Metanephros (tissue), 1 donor: ENCODE measurements around the gene FADS6. TPM values are rescaled to one million over a fixed set of nuclear protein-coding genes. Genes with fewer than 3 reads are reported as not detected.

ENCODE experiments used
- total RNA-seq: library from RNA; depleted of rRNA; stranded (reverse); fragments of >200 nt; gene quantifications from one replicate; pipeline ENCODE4 v1.2.3, GENCODE V29; 2014

The FADS6 gene
- total RNA-seq, result 0.64 TPM

GRCh38 chr17:74892974-74893911 is at the start of gene FADS6:
TSS of gene FADS6 (minus strand) at chr17:74893633. CDS start at chr17:74893595, 38 bp downstream.

GRCh38 chr17:74935585-74936469 is 42.4 kb upstream of the FADS6 start, which contains the start of gene OTOP3:
TSS of gene OTOP3 (plus strand) at chr17:74935898. CDS start at chr17:74935922, 24 bp downstream.

GRCh38 chr17:74924250-74924948 is 31.0 kb upstream of the FADS6 start, which contains the start of gene OTOP2:
TSS of gene OTOP2 (plus strand) at chr17:74924273. CDS start at chr17:74924633, 360 bp downstream.

GRCh38 chr17:74922694-74923537 is 29.5 kb upstream of the FADS6 start, which contains the start of gene USH1G:
TSS of gene USH1G (minus strand) at chr17:74923255. CDS start at chr17:74923073, 182 bp downstream.

GRCh38 chr17:74872313-74873036 is 21.0 kb downstream of the FADS6 start, which contains the start of gene FDXR:
TSS of gene FDXR (minus strand) at chr17:74872994. CDS start at chr17:74872944, 50 bp downstream.

GRCh38 chr17:74859459-74860228 is 33.8 kb downstream of the FADS6 start, which contains the start of gene GRIN2C:
TSS of gene GRIN2C (minus strand) at chr17:74859885. CDS start at chr17:74855092, 4,793 bp downstream.

Other genes with a start within 250 kb of the FADS6 start
- 3.0 TPM for gene CD300LF, start 180.7 kb downstream of the FADS6 start, total RNA-seq
- 3.0 TPM for gene RAB37, start 156.4 kb downstream of the FADS6 start, total RNA-seq
- 48.7 TPM for gene NHERF1, start 145.0 kb downstream of the FADS6 start, total RNA-seq
- gene NAT9, start 117.3 kb downstream of the FADS6 start, total RNA-seq, result 33.6 TPM
- gene GRIN2C, start 33.7 kb downstream of the FADS6 start, total RNA-seq, result 1.2 TPM
- 7.5 TPM for gene FDXR, start 20.6 kb downstream of the FADS6 start, total RNA-seq
- 0.64 TPM for gene USH1G, start 29.6 kb upstream of the FADS6 start, total RNA-seq
- not detected for gene OTOP2, start 30.6 kb upstream of the FADS6 start, total RNA-seq
- gene OTOP3, start 42.3 kb upstream of the FADS6 start, total RNA-seq, result not detected
- 13.1 TPM for gene HID1, start 79.1 kb upstream of the FADS6 start, total RNA-seq
- gene CDR2L, start 94.0 kb upstream of the FADS6 start, total RNA-seq, result 8.2 TPM
- gene MRPL58, start 119.0 kb upstream of the FADS6 start, total RNA-seq, result 40.1 TPM
- 237 TPM for gene ATP5PD, start 153.3 kb upstream of the FADS6 start, total RNA-seq
- 18.5 TPM for gene KCTD2, start 153.6 kb upstream of the FADS6 start, total RNA-seq
- gene SLC16A5, start 194.3 kb upstream of the FADS6 start, total RNA-seq, result 62.5 TPM
- 9.2 TPM for gene ARMC7, start 216.3 kb upstream of the FADS6 start, total RNA-seq
- 72.2 TPM for gene NT5C, start 238.1 kb upstream of the FADS6 start, total RNA-seq